Neural cell (in vitro differentiated cells): ENCODE measurements around the gene KCTD2. TPM values are rescaled to one million over a fixed set of nuclear protein-coding genes. Genes with fewer than 3 reads are reported as not detected.

Experiments
- H2AFZ ChIP-seq: fragments of 200-600, 300-800 bp; sonication (generic), shearing (Covaris generic); 2 replicates; pipeline ENCODE4 v1.6.0; 2014; ENCODE audit warnings: low read depth, mild to moderate bottlenecking, antibody characterized with exemption, low read length, moderate library complexity
- H3F3A ChIP-seq: fragments of 200-600 bp; shearing (Covaris generic); 2 replicates; pipeline ENCODE4 v1.6.1; 2016; ENCODE audit warnings: mild to moderate bottlenecking, moderate library complexity, mixed read lengths, antibody characterized with exemption, low read length; ENCODE audit not compliant: insufficient read depth, poor library complexity, severe bottlenecking
- H3K27ac ChIP-seq: fragments of 200-600, 300-800 bp; sonication (generic), shearing (Covaris generic); 2 replicates; pipeline ENCODE4 v1.5.1; 2014; ENCODE audit warnings: mild to moderate bottlenecking, low read length, moderate library complexity
- H3K27me3 ChIP-seq: fragments of 300-800, 200-600 bp; sonication (generic), shearing (Covaris generic); 2 replicates; pipeline ENCODE4 v1.6.0; 2014; ENCODE audit warnings: mild to moderate bottlenecking, low read depth, low read length, moderate library complexity; ENCODE audit not compliant: insufficient read depth
- H3K36me3 ChIP-seq: fragments of 300-800, 200-600 bp; sonication (generic), shearing (Covaris generic); 2 replicates; pipeline ENCODE4 v1.5.1; 2014; ENCODE audit warnings: mild to moderate bottlenecking, antibody characterized with exemption, low read length, moderate library complexity; ENCODE audit not compliant: insufficient read depth
- H3K4me2 ChIP-seq: fragments of 300-800, 200-600 bp; sonication (generic), shearing (Covaris generic); 2 replicates; pipeline ENCODE4 v1.6.0; 2014; ENCODE audit warnings: mild to moderate bottlenecking, low read length
- H3K4me3 ChIP-seq: fragments of 300-800, 200-600 bp; sonication (generic), shearing (Covaris generic); 2 replicates; pipeline ENCODE4 v1.5.1; 2014; ENCODE audit warnings: mild to moderate bottlenecking, low read length, moderate library complexity
- H3K79me2 ChIP-seq: fragments of 200-600 bp; shearing (Covaris generic); replicated peaks from 2 replicates; pipeline ENCODE4 v1.6.0; 2014; ENCODE audit warnings: mild to moderate bottlenecking, low read length, moderate library complexity; ENCODE audit not compliant: insufficient read depth
- H3K9ac ChIP-seq: fragments of 300-800, 200-600 bp; sonication (generic), shearing (Covaris generic); 2 replicates; pipeline ENCODE4 v1.6.1; 2016; ENCODE audit warnings: mild to moderate bottlenecking, low read length, mixed read lengths
- H3K9me2 ChIP-seq: fragments of 200-600 bp; shearing (Covaris generic); 2 replicates; pipeline ENCODE4 v1.6.1; 2016; ENCODE audit warnings: mild to moderate bottlenecking, low read length, mixed read lengths; ENCODE audit not compliant: insufficient read depth
- H3K9me3 ChIP-seq: fragments of 200-600, 300-800 bp; sonication (generic), shearing (Covaris generic); 2 replicates; pipeline ENCODE4 v1.6.1; 2016; ENCODE audit warnings: mild to moderate bottlenecking, mixed run types, low read length, moderate library complexity, mixed read lengths
- H4K20me1 ChIP-seq: fragments of 200-600 bp; shearing (Covaris generic); 2 replicates; pipeline ENCODE4 v1.6.1; 2016; ENCODE audit warnings: mild to moderate bottlenecking, mixed run types; ENCODE audit not compliant: insufficient read depth
- EP300 ChIP-seq: fragments of 450-650 bp; conservative IDR thresholded peaks from 2 replicates; pipeline ENCODE4 v1.6.1; 2014; ENCODE audit warnings: antibody characterized with exemption, mild to moderate bottlenecking, moderate library complexity; ENCODE audit not compliant: poor library complexity, severe bottlenecking
- EZH2 ChIP-seq: fragments of 200-600, 300-800 bp; shearing (Covaris generic), sonication (generic); IDR thresholded peaks from 2 replicates; pipeline ENCODE4 v1.6.1; 2014; ENCODE audit warnings: antibody characterized with exemption, low read length, borderline replicate concordance, mild to moderate bottlenecking; ENCODE audit not compliant: insufficient read depth, poor library complexity, severe bottlenecking
- MXI1 ChIP-seq: fragments of 450-650 bp; conservative IDR thresholded peaks from 2 replicates; pipeline ENCODE4 v1.6.1; 2014; ENCODE audit warnings: antibody characterized with exemption, mild to moderate bottlenecking; ENCODE audit not compliant: poor library complexity, severe bottlenecking
- POLR2AphosphoS5 ChIP-seq: IDR thresholded peaks from 2 replicates; pipeline ENCODE4 v1.6.1; 2012
- RAD21 ChIP-seq: fragments of 450-650 bp; conservative IDR thresholded peaks from 2 replicates; pipeline ENCODE4 v1.6.1; 2014; ENCODE audit warnings: antibody characterized with exemption, mild to moderate bottlenecking, moderate library complexity
- SMC3 ChIP-seq: fragments of 450-650 bp; conservative IDR thresholded peaks from 2 replicates; pipeline ENCODE4 v1.6.1; 2014; ENCODE audit warnings: antibody characterized with exemption, mild to moderate bottlenecking, moderate library complexity; ENCODE audit not compliant: poor library complexity
- TAF1 ChIP-seq: IDR thresholded peaks from 2 replicates; pipeline ENCODE4 v1.6.1; 2012; ENCODE audit warnings: low read depth
- polyA plus RNA-seq: library from polyadenylated mRNA; depleted of rRNA; stranded (reverse); fragments of >200 nt; gene quantifications from 2 replicates; pipeline ENCODE4 v1.2.3, GENCODE V29; 2014
- TF ChIP-seq, protein P1 (sequence below): IDR thresholded peaks from 2 replicates; pipeline ENCODE4 v1.6.1; 2012; ENCODE audit warnings: borderline replicate concordance
- TF ChIP-seq, protein P2 (sequence below): fragments of 450-650 bp; IDR thresholded peaks from 2 replicates; pipeline ENCODE4 v1.5.1; 2014; ENCODE audit warnings: antibody characterized with exemption, mild to moderate bottlenecking, moderate library complexity; ENCODE audit not compliant: poor library complexity, severe bottlenecking

KCTD2 gene
- polyA plus RNA-seq, 1 donor from 2014 or later = 32.8 TPM

- Histone ChIP-seq H3K9me3 (no peaks in the 10 kb centered on the region), H3K9ac (no peak overlapping the region), H3K36me3 (no peaks in the 10 kb centered on the region), H3K9me2 (no peaks in the 10 kb centered on the region), H3K27ac (no peak overlapping the region), H3K4me2 (no peak overlapping the region), H3K4me3 (no peak overlapping the region), H3K27me3 (no peaks in the 10 kb centered on the region), H4K20me1 (no peaks in the 10 kb centered on the region), H3F3A (no peaks in the 10 kb centered on the region), H3K79me2 (no peaks in the 10 kb centered on the region), H2AFZ (no peak overlapping the region)
- TF ChIP-seq, protein P1, sequence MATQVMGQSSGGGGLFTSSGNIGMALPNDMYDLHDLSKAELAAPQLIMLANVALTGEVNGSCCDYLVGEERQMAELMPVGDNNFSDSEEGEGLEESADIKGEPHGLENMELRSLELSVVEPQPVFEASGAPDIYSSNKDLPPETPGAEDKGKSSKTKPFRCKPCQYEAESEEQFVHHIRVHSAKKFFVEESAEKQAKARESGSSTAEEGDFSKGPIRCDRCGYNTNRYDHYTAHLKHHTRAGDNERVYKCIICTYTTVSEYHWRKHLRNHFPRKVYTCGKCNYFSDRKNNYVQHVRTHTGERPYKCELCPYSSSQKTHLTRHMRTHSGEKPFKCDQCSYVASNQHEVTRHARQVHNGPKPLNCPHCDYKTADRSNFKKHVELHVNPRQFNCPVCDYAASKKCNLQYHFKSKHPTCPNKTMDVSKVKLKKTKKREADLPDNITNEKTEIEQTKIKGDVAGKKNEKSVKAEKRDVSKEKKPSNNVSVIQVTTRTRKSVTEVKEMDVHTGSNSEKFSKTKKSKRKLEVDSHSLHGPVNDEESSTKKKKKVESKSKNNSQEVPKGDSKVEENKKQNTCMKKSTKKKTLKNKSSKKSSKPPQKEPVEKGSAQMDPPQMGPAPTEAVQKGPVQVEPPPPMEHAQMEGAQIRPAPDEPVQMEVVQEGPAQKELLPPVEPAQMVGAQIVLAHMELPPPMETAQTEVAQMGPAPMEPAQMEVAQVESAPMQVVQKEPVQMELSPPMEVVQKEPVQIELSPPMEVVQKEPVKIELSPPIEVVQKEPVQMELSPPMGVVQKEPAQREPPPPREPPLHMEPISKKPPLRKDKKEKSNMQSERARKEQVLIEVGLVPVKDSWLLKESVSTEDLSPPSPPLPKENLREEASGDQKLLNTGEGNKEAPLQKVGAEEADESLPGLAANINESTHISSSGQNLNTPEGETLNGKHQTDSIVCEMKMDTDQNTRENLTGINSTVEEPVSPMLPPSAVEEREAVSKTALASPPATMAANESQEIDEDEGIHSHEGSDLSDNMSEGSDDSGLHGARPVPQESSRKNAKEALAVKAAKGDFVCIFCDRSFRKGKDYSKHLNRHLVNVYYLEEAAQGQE = no peak
- no peak for TF ChIP-seq EP300
- TF ChIP-seq TAF1 = no peak
- no peak for TF ChIP-seq MXI1
- TF ChIP-seq, protein P2, sequence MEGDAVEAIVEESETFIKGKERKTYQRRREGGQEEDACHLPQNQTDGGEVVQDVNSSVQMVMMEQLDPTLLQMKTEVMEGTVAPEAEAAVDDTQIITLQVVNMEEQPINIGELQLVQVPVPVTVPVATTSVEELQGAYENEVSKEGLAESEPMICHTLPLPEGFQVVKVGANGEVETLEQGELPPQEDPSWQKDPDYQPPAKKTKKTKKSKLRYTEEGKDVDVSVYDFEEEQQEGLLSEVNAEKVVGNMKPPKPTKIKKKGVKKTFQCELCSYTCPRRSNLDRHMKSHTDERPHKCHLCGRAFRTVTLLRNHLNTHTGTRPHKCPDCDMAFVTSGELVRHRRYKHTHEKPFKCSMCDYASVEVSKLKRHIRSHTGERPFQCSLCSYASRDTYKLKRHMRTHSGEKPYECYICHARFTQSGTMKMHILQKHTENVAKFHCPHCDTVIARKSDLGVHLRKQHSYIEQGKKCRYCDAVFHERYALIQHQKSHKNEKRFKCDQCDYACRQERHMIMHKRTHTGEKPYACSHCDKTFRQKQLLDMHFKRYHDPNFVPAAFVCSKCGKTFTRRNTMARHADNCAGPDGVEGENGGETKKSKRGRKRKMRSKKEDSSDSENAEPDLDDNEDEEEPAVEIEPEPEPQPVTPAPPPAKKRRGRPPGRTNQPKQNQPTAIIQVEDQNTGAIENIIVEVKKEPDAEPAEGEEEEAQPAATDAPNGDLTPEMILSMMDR = no peak
- TF ChIP-seq RAD21 = no peak
- no peak for TF ChIP-seq POLR2AphosphoS5
- TF ChIP-seq EZH2 = no peak
- TF ChIP-seq SMC3 = no peak
Observed at GRCh38 chr17:75064867-75065561, 18.0 kb downstream of the KCTD2 start.

DNA sequence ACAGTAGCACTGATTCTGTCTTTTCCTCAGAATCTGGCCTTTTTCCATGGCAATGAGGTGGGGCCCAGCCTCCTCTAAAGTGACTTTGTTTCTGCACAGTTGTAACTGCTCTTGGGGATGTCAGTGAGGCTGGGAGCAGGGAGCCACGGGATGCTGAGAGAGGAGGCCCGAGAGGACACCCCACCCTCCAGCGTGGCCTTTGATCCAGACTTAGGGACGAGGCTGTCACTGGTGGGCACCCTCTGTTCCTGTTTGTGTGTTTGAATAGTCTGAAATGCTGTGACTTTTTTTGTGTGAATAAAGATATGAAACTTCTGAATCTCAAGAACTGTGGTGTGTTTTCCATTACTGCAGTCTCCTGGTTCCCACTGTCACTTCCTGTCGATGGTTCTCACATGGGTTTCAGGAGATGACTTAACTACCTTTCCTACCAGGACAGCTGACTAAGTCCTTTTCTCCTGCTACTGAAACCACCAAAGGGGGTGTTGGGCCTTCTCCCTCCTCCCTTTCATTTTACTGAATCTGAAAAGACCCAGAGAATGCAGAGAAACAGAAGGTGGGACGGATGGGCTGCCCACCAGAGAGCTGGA is 18.6 kb downstream of the KCTD2 start:
- TF ChIP-seq SMC3 (no peak), TAF1 (no peak), RAD21 (no peak), EP300 (no peak), MXI1 (no peak)
- TF ChIP-seq, protein P2 = no peak
- TF ChIP-seq, protein P1 = no peak
- H3K27ac ChIP-seq = no peak overlapping the region

More for the DNA sequence above, 18.6 kb downstream of the KCTD2 start:
- Histone ChIP-seq H3K36me3 (no peaks in the 10 kb centered on the region), H2AFZ (no peak overlapping the region), H4K20me1 (no peaks in the 10 kb centered on the region), H3K4me3 (no peak overlapping the region), H3K27me3 (no peaks in the 10 kb centered on the region), H3K9ac (no peak overlapping the region), H3K9me3 (no peaks in the 10 kb centered on the region), H3F3A (no peaks in the 10 kb centered on the region), H3K4me2 (no peak overlapping the region), H3K9me2 (no peaks in the 10 kb centered on the region), H3K79me2 (no peaks in the 10 kb centered on the region)
